HG02870 (cell line): ENCODE data around the gene FSTL5.

ENCODE experiments used
- ATAC-seq: cut with Tn5 transposase; IDR thresholded peaks from one replicate; pipeline ENCODE4 v1.9.1; 2021; ENCODE audit warnings: mild to moderate bottlenecking, moderate library complexity; ENCODE audit not compliant: unreplicated experiment

FSTL5 gene

DNA sequence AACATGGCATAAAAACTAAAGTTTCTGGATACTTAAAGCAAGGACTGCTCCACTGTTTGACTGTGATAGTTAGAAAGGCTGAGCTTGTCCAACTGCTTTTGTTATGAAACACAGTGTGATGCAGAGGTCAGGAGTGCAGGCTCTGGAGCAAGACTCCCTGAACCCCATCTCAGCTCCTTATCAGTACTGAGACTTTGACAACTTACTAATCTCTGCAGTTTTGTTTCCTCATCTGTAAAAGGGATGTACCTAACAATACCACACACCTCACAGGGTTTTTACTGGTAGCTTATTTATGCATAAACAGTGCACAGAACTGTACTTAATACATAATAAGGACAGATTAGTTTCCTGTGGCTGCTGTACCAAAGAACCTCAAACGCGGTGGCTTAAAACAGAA, 804.3 kb downstream of the FSTL5 start:
- ATAC-seq, result peak; percentile 65

DNA sequence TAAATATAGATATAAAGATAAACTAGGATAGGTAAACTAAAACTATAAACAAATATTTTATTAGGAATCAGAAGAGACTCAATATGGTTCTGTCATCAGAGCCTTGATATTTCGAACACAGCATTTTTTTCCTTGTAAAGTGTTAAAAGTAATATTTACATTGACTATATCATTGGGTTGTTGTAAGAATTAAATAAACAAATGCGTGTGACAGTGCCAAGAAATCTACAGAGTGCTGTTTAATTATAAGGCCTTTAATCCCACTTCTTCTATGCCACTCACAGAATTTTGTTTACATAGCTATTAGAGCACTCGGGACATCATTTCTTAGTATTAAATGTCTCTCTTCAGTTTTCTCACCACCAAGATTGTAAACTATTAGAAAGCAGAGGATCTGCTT, 807.4 kb downstream of the FSTL5 start:
- ATAC-seq, result no peak

DNA sequence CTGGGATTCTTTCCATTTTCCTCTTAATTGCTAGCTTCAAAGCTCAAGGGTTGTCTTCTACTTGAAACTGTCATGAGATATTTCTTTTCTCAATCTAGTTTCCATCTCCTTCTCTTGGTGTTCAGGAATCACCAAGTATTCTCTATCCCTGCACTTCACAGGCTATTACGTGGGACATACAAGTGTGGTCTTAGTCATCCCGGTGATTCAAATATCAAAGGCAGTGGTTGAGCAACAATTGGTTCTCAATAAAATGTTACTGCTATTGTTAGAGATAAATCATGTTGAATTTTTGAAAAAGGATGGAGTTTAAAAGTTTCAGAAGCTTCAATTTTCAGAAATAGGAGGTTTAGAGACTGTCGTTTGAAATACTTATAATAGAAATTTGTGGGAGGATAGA, 812.9 kb downstream of the FSTL5 start:
- ATAC-seq, result no peak

DNA sequence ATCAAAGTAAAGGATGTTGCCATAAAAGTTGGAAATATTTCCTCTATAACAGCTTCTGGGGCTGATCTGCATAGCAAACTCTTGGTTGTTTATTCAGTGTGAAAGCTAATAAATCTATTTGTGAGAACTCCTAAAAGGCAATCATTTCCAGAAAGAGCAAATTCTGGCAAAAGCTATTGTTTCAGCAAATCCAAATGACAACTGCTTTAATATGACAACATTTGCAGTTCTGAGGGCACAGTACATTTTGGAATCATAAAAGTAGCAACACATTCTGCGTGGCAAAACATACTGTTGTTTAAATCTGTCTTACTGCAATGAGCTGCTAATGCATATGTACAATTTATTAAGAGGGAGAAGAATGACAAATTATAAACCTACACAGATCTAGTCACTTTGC, 818.1 kb downstream of the FSTL5 start:
- ATAC-seq, result no peak

DNA sequence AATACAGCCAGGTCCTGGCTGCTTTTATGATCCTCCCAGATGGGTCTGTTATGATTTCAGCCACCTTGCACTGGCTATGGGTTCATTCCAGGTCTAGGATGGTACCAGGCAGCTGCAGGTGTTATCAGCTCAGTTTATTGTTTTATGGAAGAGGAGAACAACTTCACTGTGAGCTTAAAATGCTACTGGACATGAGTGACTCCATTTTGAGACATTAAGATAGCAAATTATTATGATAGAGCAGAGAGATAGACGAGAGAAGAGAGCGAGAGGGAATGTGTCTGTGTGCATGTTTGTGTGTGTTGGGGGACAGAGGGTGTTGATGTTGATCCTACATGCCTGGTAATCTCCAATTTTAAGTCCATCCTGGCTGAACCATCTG, 820.2 kb downstream of the FSTL5 start:
- no peak for ATAC-seq

DNA sequence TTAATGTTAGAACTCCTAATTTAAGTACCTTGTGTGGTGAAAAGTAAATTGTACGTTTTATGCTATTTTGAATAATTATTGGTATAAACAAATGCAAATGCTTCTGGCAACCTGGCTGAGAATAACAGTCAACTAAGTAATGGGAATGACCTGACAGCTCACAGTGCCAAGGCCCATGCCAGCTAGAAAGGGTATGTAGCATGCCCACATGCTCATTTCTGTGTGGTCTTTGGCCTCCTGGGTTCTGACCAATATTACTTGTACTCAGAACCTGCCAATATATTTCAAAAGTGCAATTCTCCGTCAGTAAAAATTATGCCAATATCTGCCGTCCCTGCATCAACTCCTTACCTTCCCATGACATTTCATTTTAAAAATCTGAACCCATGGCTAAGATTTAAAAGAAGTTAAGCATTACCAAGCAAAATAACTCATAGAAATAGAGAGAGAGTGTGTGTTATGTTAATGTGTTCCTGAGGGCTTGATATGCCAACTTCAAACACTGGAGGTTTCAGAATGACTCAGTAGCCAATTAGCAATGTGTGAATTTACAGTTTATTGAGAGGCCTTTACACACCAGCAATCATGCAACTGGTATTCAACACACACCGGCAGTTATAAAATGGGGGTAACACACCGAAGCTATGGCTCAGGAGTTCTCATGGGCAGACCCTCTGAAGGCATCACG, 820.8 kb downstream of the FSTL5 start:
- no peak for ATAC-seq

DNA sequence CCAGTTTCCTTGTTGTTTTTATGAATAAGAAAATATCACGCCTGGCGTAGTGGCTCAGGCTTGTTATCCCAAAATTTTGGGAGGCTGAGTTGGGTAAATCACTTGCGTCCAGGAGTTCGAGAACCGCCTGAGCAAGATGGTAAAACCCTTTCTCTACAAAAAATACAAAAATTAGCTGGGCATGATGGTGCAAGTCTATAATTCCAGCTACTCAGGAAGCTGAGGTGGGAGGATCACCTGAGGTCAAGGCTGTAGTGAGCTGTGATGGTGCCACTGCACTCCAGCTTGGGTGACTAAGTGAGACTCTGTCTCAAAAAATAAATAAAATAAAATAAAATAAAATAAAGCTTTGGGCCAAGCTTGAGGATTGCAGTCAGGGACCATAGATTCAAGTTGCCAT, 827.2 kb downstream of the FSTL5 start:
- ATAC-seq, result no peak

DNA sequence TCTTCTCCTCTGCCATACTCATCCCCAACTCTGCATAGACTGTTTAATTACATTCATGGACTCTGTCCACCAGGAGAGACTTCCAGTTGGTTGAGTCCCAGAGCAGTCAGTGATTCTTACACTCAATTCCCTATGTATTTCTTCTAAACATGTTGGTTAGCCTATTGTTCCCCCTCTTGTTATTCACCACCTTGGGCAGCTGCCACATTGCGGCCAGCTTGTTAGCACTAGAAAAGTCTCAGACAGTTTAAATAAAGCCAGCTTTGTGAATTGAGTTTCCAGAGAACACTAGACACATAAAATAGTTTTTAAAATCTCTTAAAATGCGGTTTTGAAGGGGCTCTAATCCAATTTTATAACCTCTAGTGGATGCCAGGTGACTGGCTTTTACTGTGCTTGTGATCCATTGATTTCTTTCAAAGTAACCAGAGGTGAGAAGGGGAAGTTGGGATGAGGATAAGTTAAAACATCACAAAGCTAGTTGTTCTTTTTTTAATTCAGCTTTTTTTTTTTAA, 827.7 kb downstream of the FSTL5 start:
- no peak for ATAC-seq
